ENCODE measurements around the gene MASP1.

The MASP1 gene

GRCh38 chr3:187291512-187292132 lies at the start of gene MASP1:
Gene MASP1, minus strand, starts transcription at chr3:187291737. Its CDS starts 105 bp downstream, at chr3:187291632.
- no peak for DNase-seq (ENCODE audit: low read depth in 2 of 2)

GRCh38 chr3:187340578-187340977 lies 49.0 kb upstream of the MASP1 start:
- no peak for DNase-seq (ENCODE audit: low read depth in 2 of 2)

- DNase-seq (ENCODE audit: low read depth in 2 of 2): no peak
Observed at GRCh38 chr3:187336322-187336721, 44.8 kb upstream of the MASP1 start.

- DNase-seq (ENCODE audit: low read depth in 2 of 2): no peak
Observed at GRCh38 chr3:187334904-187335303, 43.4 kb upstream of the MASP1 start.

- DNase-seq (ENCODE audit: low read depth in 2 of 2): no peak
Observed at GRCh38 chr3:187328691-187329090, 37.2 kb upstream of the MASP1 start.

GRCh38 chr3:187327845-187328244 lies 36.3 kb upstream of the MASP1 start:
- DNase-seq (ENCODE audit: low read depth in 2 of 2): no peak

- DNase-seq (ENCODE audit: low read depth in 2 of 2): no peak
Observed at GRCh38 chr3:187325632-187326031, 34.1 kb upstream of the MASP1 start.

- DNase-seq (ENCODE audit: low read depth in 2 of 2): no peak
Observed at GRCh38 chr3:187323091-187323490, 31.6 kb upstream of the MASP1 start.

GRCh38 chr3:187322291-187322690 lies 30.8 kb upstream of the MASP1 start:
- DNase-seq (ENCODE audit: low read depth in 2 of 2): no peak

GRCh38 chr3:187321766-187322165 lies 30.2 kb upstream of the MASP1 start:
- no peak for DNase-seq (ENCODE audit: low read depth in 2 of 2)

GRCh38 chr3:187319699-187320302 lies 28.3 kb upstream of the MASP1 start:
- peak; percentile 24 to 30 for DNase-seq (ENCODE audit: low read depth in 2 of 2)

GRCh38 chr3:187318819-187319616 lies 27.5 kb upstream of the MASP1 start:
- DNase-seq (ENCODE audit: low read depth in 2 of 2): no peak

GRCh38 chr3:187315872-187316271 lies 24.3 kb upstream of the MASP1 start:
- DNase-seq (ENCODE audit: low read depth in 2 of 2): no peak

GRCh38 chr3:187314176-187314575 lies 22.6 kb upstream of the MASP1 start:
- DNase-seq (ENCODE audit: low read depth in 2 of 2): no peak

- no peak for DNase-seq (ENCODE audit: low read depth in 2 of 2)
Observed at GRCh38 chr3:187310954-187311470, 19.5 kb upstream of the MASP1 start.

- DNase-seq (ENCODE audit: low read depth in 2 of 2): no peak
Observed at GRCh38 chr3:187310226-187310625, 18.7 kb upstream of the MASP1 start.

GRCh38 chr3:187305881-187306280 lies 14.3 kb upstream of the MASP1 start:
- no peak for DNase-seq (ENCODE audit: low read depth in 2 of 2)

- no peak for DNase-seq (ENCODE audit: low read depth in 2 of 2)
Observed at GRCh38 chr3:187299611-187300010, 8.1 kb upstream of the MASP1 start.

- no peak for DNase-seq (ENCODE audit: low read depth in 2 of 2)
Observed at GRCh38 chr3:187296911-187297310, 5.4 kb upstream of the MASP1 start.

- no peak for DNase-seq (ENCODE audit: low read depth in 2 of 2)
Observed at GRCh38 chr3:187296058-187296457, 4.5 kb upstream of the MASP1 start.

- DNase-seq (ENCODE audit: low read depth in 2 of 2): no peak
Observed at GRCh38 chr3:187295316-187296034, 3.9 kb upstream of the MASP1 start.
